Left lung (tissue), 10 donors: ENCODE measurements around the gene GBP5. TPM values are rescaled to one million over a fixed set of nuclear protein-coding genes. Genes with fewer than 3 reads are reported as not detected.
"Not testable (repeated sequence)": the region's sequence is repeated elsewhere in the genome, so short reads cannot be mapped to it uniquely, and the experiment has no call there.

Source experiments
- ATAC-seq: fragments of 200-7000 bp; cut with Tn5 transposase; one replicate; pipeline ENCODE4 v1.9.1; 2020; ENCODE audit warnings: moderate library complexity
- DNase-seq, 4 donors: peaks; one replicate each; pipeline ENCODE4 v3.0.0-alpha.2; 2013 to 2020
- H3K27ac ChIP-seq, 2 donors: fragments of 200-600 bp; sonication (generic) in 1 of 2; one replicate each; pipeline versions ENCODE4 v1.5.0 to v1.8.0; 2020 to 2021
- H3K27me3 ChIP-seq, 2 donors: fragments of 200-600 bp; sonication (generic) in 1 of 2; one replicate each; pipeline versions ENCODE4 v1.5.0 to v1.8.0; 2020 to 2021
- H3K36me3 ChIP-seq, 2 donors: fragments of 200-600 bp; sonication (generic) in 1 of 2; one replicate each; pipeline versions ENCODE4 v1.5.0 to v1.8.0; 2020 to 2021
- H3K4me1 ChIP-seq, 2 donors: fragments of 200-600 bp; one replicate each; pipeline ENCODE4 v1.8.0; 2021
- H3K4me3 ChIP-seq, 2 donors: fragments of 200-600 bp; sonication (generic) in 1 of 2; one replicate each; pipeline versions ENCODE4 v1.5.0 to v1.8.0; 2020 to 2021; ENCODE audit warnings: mild to moderate bottlenecking in 1 of 2
- H3K9me3 ChIP-seq, 2 donors: fragments of 200-600 bp; sonication (generic) in 1 of 2; one replicate each; pipeline versions ENCODE4 v1.5.0 to v1.8.0; 2020 to 2021
- CTCF ChIP-seq, 2 donors: fragments of 200-600 bp; sonication (generic) in 1 of 2; IDR thresholded peaks; one replicate each; pipeline versions ENCODE4 v1.5.0 to v1.8.0; 2021; ENCODE audit warnings: antibody characterized with exemption in 2 of 2
- intact Hi-C, 2 donors: fragments of 100-400 bp; cut with DNase I; formaldehyde crosslinking; loops; one replicate each; pipeline versions ENCODE4 v1.11.2 to v1.14.2; 2022
- polyA plus RNA-seq, 6 donors: library from polyadenylated mRNA; unstranded; fragments of 120-200 nt; gene quantifications; one replicate each; pipeline ENCODE4 v1.2.1, GENCODE V29; 2013; ENCODE audit not compliant: insufficient read length in 6 of 6
- total RNA-seq, 2 donors: library from RNA; stranded (reverse); fragmentation: NEBNext Ultra II Directional; extraction: Animal tissue kit (Norgen Biotek cat#: 25700); gene quantifications; one replicate each; pipeline ENCODE4 v1.2.1, GENCODE V29; 2021
- donor health status: DM: no; HTN: yes; CAD: no.
- donor health status: DM: no; HTN: no; CAD: no.

The GBP5 gene
- total and polyA plus RNA-seq, 8 donors, result 0.55 to 17.4 (median 1.4) TPM

GRCh38 chr1:89288051-89288340 is 15.3 kb upstream of the GBP5 start:
- no peaks in the 10 kb centered on the region for H3K27me3 ChIP-seq
- peaks cover 0 to 6% of the 10 kb centered on the region in 2 donors for H3K9me3 ChIP-seq
- intact Hi-C loops, result no loop called here
- TF ChIP-seq CTCF (IDR thresholded peaks at IDR 0.05), result no peak
- no peak for ATAC-seq
- peaks cover 0 to 17% of the 10 kb centered on the region in 2 donors for H3K4me1 ChIP-seq
- H3K27ac ChIP-seq, result no peak overlapping the region
- H3K36me3 ChIP-seq, result no peaks in the 10 kb centered on the region
- no peak overlapping the region for H3K4me3 ChIP-seq
- no peak for DNase-seq

- Histone ChIP-seq H3K4me1 (peaks cover 0 to 17% of the 10 kb centered on the region in 2 donors), H3K36me3 (no peaks in the 10 kb centered on the region), H3K27ac (peak overlapping the region; percentile 34 to 73), H3K4me3 (no peak overlapping the region), H3K27me3 (no peaks in the 10 kb centered on the region), H3K9me3 (no peaks in the 10 kb centered on the region)
- TF ChIP-seq CTCF (IDR thresholded peaks at IDR 0.05), result no peak
- intact Hi-C loops, result no loop called here
- no peak for ATAC-seq
- DNase-seq, result no peak
These were observed 14.8 kb upstream of the GBP5 start for GRCh38 chr1:89287181-89288050.

- H3K4me3 ChIP-seq, result no peak overlapping the region
- no peaks in the 10 kb centered on the region for H3K9me3 ChIP-seq
- TF ChIP-seq CTCF (IDR thresholded peaks at IDR 0.05), result no peak
- H3K27me3 ChIP-seq, result no peaks in the 10 kb centered on the region
- DNase-seq, result no peak
- no peaks in the 10 kb centered on the region for H3K36me3 ChIP-seq
- intact Hi-C loops, result no loop called here
- H3K4me1 ChIP-seq, result peaks cover 0 to 17% of the 10 kb centered on the region in 2 donors
- ATAC-seq, result peak; percentile 54
- H3K27ac ChIP-seq, result peak overlapping the region; percentile 34 to 73
These were observed 14.0 kb upstream of the GBP5 start for GRCh38 chr1:89286549-89287180.

- ATAC-seq (no peak), DNase-seq (no peak)
- H3K9me3 ChIP-seq, result no peaks in the 10 kb centered on the region
- H3K27me3 ChIP-seq, result no peaks in the 10 kb centered on the region
- H3K27ac ChIP-seq, result peak overlapping the region in 1 of 2 donors; percentile 73
- TF ChIP-seq CTCF (IDR thresholded peaks at IDR 0.05), result no peak
- H3K4me3 ChIP-seq, result no peak overlapping the region
- H3K4me1 ChIP-seq, result peaks cover 0 to 17% of the 10 kb centered on the region in 2 donors
- no peaks in the 10 kb centered on the region for H3K36me3 ChIP-seq
- intact Hi-C loops, result no loop called here
These were observed 13.2 kb upstream of the GBP5 start for GRCh38 chr1:89285745-89286380.

- intact Hi-C loops, H3K36me3 ChIP-seq, ATAC-seq, H3K27ac ChIP-seq, DNase-seq, H3K4me3 ChIP-seq, H3K9me3 ChIP-seq, H3K27me3 ChIP-seq: not testable (repeated sequence)
- peaks cover 0 to 23% of the 10 kb centered on the region in 2 donors for H3K4me1 ChIP-seq
These were observed 11.6 kb upstream of the GBP5 start for GRCh38 chr1:89284078-89284763.
